Measurements from ENCODE around the gene PHF1. TPM values are rescaled to one million over a fixed set of nuclear protein-coding genes. Genes with fewer than 3 reads are reported as not detected.
A peak's percentile ranks its signal among the peaks of the same experiment; 100 is the strongest.

PHF1 gene
- total RNA-seq, 2 donors from 2014 or later, result 51.8 to 69.8 TPM

DNA sequence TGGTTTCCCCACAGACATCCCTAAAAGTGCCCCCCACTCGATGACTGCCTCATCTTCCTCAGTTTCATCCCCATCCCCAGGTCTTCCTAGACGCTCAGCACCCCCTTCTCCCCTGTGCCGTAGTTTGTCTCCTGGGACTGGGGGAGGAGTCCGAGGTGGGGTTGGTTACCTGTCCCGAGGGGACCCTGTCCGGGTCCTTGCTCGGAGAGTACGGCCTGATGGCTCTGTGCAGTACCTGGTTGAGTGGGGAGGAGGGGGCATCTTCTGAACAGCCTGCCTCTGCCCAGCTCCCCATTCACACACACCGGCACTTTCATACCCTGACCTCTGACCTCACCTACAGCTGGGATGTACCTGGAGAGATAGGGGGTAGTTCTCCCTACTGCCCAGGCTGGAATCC, 5.0 kb downstream of the PHF1 start:
- Histone ChIP-seq H3K9me3 (no peaks in the 10 kb centered on the region), H3K36me3 (peaks cover 39% of the 10 kb centered on the region), H3K27ac (no peak overlapping the region), H3K4me3 (no peak overlapping the region), H3K27me3 (no peaks in the 10 kb centered on the region), H3K4me1 (peaks cover 0 to 57% of the 10 kb centered on the region in 2 donors)
- TF ChIP-seq, protein P1, sequence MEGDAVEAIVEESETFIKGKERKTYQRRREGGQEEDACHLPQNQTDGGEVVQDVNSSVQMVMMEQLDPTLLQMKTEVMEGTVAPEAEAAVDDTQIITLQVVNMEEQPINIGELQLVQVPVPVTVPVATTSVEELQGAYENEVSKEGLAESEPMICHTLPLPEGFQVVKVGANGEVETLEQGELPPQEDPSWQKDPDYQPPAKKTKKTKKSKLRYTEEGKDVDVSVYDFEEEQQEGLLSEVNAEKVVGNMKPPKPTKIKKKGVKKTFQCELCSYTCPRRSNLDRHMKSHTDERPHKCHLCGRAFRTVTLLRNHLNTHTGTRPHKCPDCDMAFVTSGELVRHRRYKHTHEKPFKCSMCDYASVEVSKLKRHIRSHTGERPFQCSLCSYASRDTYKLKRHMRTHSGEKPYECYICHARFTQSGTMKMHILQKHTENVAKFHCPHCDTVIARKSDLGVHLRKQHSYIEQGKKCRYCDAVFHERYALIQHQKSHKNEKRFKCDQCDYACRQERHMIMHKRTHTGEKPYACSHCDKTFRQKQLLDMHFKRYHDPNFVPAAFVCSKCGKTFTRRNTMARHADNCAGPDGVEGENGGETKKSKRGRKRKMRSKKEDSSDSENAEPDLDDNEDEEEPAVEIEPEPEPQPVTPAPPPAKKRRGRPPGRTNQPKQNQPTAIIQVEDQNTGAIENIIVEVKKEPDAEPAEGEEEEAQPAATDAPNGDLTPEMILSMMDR (IDR thresholded peaks at IDR 0.05), result no peak
- no peak for DNase-seq (ENCODE audit: low spot score)

DNA sequence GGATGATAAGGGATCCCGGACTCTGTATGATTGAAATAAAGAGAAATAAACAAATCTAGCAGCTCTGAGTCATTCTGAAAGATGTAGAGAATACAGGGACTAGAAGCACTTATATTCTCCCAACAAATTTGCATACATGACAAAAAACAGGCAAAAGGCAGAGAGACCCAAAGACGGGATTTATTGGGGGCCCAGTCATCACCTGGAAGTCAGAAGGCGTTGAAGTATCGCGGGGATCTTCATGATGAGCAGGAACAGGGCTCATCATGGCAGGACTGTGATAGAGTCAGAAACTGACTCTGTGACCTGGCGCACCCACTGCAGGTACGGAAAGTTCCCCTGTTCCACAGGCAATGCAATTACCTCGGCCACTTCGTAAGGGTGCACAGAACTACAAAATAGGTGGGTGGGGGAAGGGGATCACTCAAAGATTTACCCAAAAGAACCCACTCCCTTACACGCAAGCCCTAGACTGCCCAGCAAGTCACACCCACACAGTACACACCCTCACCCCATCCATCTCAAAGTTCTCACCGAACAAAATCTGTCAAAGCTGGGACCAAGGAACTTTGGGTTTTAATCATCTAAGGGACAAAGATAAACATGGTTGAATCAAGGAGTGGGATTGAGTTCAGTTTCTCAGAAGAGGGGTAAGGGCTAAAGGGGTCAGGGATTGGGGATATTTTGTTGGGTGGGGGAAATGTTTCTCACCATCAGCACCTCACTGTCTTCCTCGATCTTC, 5.7 kb downstream of the PHF1 start:
- DNase-seq (ENCODE audit: low spot score), result no peak
- Histone ChIP-seq H3K36me3 (peaks cover 39% of the 10 kb centered on the region), H3K27ac (peak overlapping the region; percentile 96 to 97), H3K27me3 (no peaks in the 10 kb centered on the region), H3K4me1 (peaks cover 0 to 54% of the 10 kb centered on the region in 2 donors), H3K4me3 (peak overlapping the region in 1 of 2 donors; percentile 71), H3K9me3 (no peaks in the 10 kb centered on the region)
- TF ChIP-seq, protein P1 (IDR thresholded peaks at IDR 0.05), result no peak

DNA sequence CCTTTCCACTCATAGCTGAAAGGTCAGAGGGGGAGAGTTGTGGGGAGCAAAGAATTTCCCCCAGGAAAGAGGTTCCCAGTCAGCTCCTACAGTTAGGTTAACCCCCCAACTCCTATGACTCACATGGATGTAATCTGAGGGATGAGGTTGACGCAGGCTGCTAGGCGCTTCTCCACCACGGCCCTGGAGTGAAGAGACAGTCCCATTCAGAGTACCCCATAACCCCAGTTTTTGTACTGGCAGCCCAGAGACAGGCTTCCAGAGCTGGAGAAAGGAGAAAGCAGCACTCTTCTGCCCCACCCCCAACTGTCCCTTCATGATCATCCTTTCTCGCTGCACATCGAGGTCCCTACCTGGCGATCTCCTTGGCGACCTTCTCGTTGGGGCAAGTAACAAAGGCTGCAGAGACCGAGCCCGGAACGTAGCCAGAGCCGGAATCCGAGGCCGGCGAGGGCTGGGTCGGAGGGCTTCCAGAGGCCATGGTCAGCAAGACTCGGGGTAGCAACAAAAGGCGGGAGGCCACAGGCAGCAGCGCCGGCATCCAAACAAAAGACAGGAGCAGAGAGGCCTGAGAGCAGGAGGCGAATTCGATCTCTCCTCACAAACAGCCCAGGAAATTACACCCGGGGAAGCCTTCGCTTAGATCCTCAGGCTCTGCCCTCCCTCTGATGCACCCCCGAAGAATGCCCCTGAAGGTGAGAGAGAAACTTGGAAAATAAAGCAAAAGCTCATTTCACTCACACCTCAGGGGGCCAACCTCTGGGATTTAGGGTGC, 6.5 kb downstream of the PHF1 start:
- Histone ChIP-seq H3K4me1 (peaks cover 0 to 46% of the 10 kb centered on the region in 2 donors), H3K4me3 (peak overlapping the region; percentile 57 to 71), H3K36me3 (peaks cover 38% of the 10 kb centered on the region), H3K27me3 (no peaks in the 10 kb centered on the region), H3K9me3 (no peaks in the 10 kb centered on the region), H3K27ac (peak overlapping the region; percentile 96 to 97)
- DNase-seq (ENCODE audit: low spot score), result no peak
- TF ChIP-seq, protein P1 (IDR thresholded peaks at IDR 0.05), result no peak

DNA sequence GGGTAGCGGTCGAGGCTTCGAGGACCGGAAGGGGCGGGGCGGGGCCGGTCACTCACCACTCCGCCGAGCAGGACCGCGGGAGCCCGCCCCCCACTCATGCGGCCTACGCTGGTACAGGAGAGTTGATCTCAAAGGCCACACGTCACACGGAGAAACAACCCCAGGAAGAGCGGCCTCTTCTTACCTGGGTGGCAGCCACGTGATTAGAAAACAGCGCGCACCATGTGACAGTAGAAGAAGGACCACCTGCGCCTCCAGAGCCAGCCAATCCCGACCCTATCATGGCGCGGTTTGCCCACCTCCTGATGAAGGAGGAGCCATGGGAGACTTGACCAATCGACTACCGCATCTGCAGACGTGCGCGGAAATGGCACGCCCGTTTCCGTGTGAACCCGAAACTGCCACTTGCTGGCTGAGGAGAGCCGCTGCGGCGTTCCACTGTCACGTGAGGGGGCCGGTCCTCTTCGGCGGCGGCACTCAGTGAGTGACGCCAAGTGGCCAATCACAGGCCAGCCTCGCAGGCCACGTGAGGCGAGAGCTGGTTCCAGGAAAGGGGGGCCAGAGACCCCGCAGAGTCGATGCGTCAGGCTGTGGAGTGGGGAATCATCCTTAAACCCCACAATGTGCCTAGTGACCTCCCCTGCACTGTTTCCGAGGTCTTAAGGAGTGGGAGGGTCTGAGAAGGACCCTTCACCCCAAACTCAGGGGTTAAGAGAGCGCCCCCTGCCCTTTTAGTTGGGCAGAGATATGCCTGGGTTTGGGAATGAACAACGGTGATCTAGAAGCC, 7.3 kb downstream of the PHF1 start, which contains the start of gene CUTA:
Gene CUTA (minus strand): TSS at position 205 of the 787 bp plus-strand sequence. CDS start 107 bp downstream, at position 98.
- peak within 1 kb of the TSS; percentile 57 to 71 for H3K4me3 ChIP-seq
- H3K4me1 ChIP-seq, result peaks cover 0 to 39% of the 10 kb centered on the region in 2 donors
- H3K27ac ChIP-seq, result peak within 1 kb of the TSS; percentile 96 to 97
- TF ChIP-seq, protein P1 (IDR thresholded peaks at IDR 0.05), result peak; percentile 34 to 62
- H3K36me3 ChIP-seq, result peaks cover 30% of the 10 kb centered on the region
- DNase-seq (ENCODE audit: low spot score), result peak; percentile 100
- no peaks in the 10 kb centered on the region for H3K27me3 ChIP-seq
- no peaks in the 10 kb centered on the region for H3K9me3 ChIP-seq

DNA sequence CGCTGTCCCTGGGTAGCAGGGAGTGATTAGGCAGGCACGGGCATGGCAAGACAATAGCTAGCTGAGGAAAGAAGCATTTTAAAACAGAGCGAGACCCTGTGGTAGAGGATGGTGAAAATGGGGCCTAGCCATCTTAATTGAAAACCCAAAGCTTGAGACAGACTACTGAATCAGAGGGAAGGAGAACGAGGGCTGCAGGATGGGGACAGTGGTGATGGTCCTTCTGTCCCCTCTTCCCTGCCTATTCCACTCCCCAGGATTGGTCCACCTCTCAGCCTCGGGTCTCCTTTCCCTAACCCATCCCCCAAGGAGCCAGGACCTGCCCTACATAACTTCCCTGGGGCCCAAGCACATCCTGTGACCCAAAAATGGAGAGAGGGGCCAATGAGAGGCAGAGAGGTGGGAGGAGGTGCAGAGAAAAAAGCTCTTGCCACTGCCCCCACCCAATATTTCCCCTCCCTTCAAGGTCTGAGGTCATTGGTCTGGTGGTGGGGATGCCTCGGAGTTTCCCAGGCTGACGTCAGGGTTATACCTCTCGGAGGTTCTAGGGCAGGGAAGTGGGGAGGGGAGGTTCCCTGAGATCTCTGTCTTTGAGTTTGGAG, 8.0 kb downstream of the PHF1 start:
- Histone ChIP-seq H3K27me3 (no peaks in the 10 kb centered on the region), H3K27ac (peak overlapping the region; percentile 96 to 97), H3K4me3 (peak overlapping the region; percentile 35 to 71), H3K4me1 (peaks cover 0 to 39% of the 10 kb centered on the region in 2 donors), H3K36me3 (peaks cover 23% of the 10 kb centered on the region), H3K9me3 (no peaks in the 10 kb centered on the region)
- no peak for DNase-seq (ENCODE audit: low spot score)
- TF ChIP-seq, protein P1 (IDR thresholded peaks at IDR 0.05), result no peak
